ENCODE results near the gene DICER1.
"Not testable (repeated sequence)": the region's sequence is repeated elsewhere in the genome, so short reads cannot be mapped to it uniquely, and the experiment has no call there.

Gene DICER1

GRCh38 chr14:95144849-95145248 lies 12.5 kb downstream of the DICER1 start:
- DNase-seq, result no peak

GRCh38 chr14:95143808-95144620 lies 13.3 kb downstream of the DICER1 start:
- no peak for DNase-seq

GRCh38 chr14:95142208-95142607 lies 15.1 kb downstream of the DICER1 start:
- no peak for DNase-seq

- no peak for DNase-seq
These were observed 15.6 kb downstream of the DICER1 start for GRCh38 chr14:95141684-95142083.

- no peak for DNase-seq
These were observed 17.1 kb downstream of the DICER1 start for GRCh38 chr14:95140060-95140858.

- DNase-seq, result no peak
These were observed 18.5 kb downstream of the DICER1 start for GRCh38 chr14:95138876-95139275.

- not testable (repeated sequence) for DNase-seq
These were observed 18.9 kb downstream of the DICER1 start for GRCh38 chr14:95138455-95138854.

GRCh38 chr14:95137804-95138167 lies 19.5 kb downstream of the DICER1 start:
- no peak for DNase-seq

GRCh38 chr14:95137164-95137803 lies 20.0 kb downstream of the DICER1 start:
- no peak for DNase-seq

GRCh38 chr14:95136631-95137030 lies 20.7 kb downstream of the DICER1 start:
- DNase-seq, result no peak

- DNase-seq, result no peak
These were observed 22.9 kb downstream of the DICER1 start for GRCh38 chr14:95134304-95134933.

GRCh38 chr14:95133282-95133681 lies 24.0 kb downstream of the DICER1 start:
- DNase-seq, result no peak

GRCh38 chr14:95132760-95133159 lies 24.6 kb downstream of the DICER1 start:
- DNase-seq, result no peak

GRCh38 chr14:95130549-95130948 lies 26.8 kb downstream of the DICER1 start:
- DNase-seq, result no peak

GRCh38 chr14:95128140-95128539 lies 29.2 kb downstream of the DICER1 start:
- no peak for DNase-seq

- no peak for DNase-seq
These were observed 29.8 kb downstream of the DICER1 start for GRCh38 chr14:95127531-95127911.

GRCh38 chr14:95126906-95127530 lies 30.3 kb downstream of the DICER1 start:
- no peak for DNase-seq

GRCh38 chr14:95125915-95126314 lies 31.4 kb downstream of the DICER1 start:
- DNase-seq, result no peak

- DNase-seq, result no peak
These were observed 32.1 kb downstream of the DICER1 start for GRCh38 chr14:95125221-95125620.

GRCh38 chr14:95123891-95124579 lies 33.3 kb downstream of the DICER1 start:
- DNase-seq, result no peak

- DNase-seq, result no peak
These were observed 34.7 kb downstream of the DICER1 start for GRCh38 chr14:95122621-95122945.

- no peak for DNase-seq
These were observed 35.3 kb downstream of the DICER1 start for GRCh38 chr14:95121911-95122620.

All from CD4-positive, alpha-beta T cell treated with Interleukin-1 beta for 1 hour (primary cell).